ENCODE measurements around the gene NRG2.

The NRG2 gene

DNA sequence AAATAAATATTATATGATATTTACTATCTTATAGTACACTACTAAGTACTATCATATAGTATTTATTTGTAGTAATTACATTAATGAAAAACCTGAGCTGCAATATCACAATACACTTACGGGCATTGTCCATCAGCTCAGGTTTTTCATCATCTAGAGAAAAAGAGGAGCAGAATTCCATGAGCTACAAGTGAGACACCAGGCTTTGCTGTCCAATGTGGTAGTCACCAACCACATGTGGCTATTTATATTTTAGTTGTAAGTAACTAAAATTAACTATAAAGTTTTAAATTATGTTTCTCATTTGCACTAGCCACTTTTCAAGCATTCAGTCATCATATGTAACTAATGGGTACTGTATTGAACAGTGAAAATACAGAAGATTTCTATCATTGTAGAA lies 13.8 kb upstream of the NRG2 start:
- Histone ChIP-seq H2AFZ (ENCODE audit: low read depth, low read length, severe bottlenecking) (no peak overlapping the region), H3K9me3 (ENCODE audit: insufficient read depth, low read length) (no peaks in the 10 kb centered on the region), H3K27me3 (ENCODE audit: low read length) (no peaks in the 10 kb centered on the region), H3K36me3 (ENCODE audit: low read length) (no peaks in the 10 kb centered on the region), H3K79me2 (ENCODE audit: insufficient read depth, low read length) (no peaks in the 10 kb centered on the region), H4K20me1 (ENCODE audit: low read depth, low read length) (no peaks in the 10 kb centered on the region), H3K9me2 (replicated peaks; ENCODE audit: insufficient read depth, low read length) (no peaks in the 10 kb centered on the region), H3K4me2 (ENCODE audit: low read depth, low read length, poor library complexity, severe bottlenecking) (no peak overlapping the region), H3K9ac (ENCODE audit: low read length) (no peak overlapping the region), H3F3A (ENCODE audit: insufficient read depth) (no peaks in the 10 kb centered on the region), H3K27ac (ENCODE audit: low read depth, low read length) (no peak overlapping the region), H3K4me3 (ENCODE audit: insufficient read depth, low read length, poor library complexity, severe bottlenecking) (no peak overlapping the region)
- TF ChIP-seq, protein P1, sequence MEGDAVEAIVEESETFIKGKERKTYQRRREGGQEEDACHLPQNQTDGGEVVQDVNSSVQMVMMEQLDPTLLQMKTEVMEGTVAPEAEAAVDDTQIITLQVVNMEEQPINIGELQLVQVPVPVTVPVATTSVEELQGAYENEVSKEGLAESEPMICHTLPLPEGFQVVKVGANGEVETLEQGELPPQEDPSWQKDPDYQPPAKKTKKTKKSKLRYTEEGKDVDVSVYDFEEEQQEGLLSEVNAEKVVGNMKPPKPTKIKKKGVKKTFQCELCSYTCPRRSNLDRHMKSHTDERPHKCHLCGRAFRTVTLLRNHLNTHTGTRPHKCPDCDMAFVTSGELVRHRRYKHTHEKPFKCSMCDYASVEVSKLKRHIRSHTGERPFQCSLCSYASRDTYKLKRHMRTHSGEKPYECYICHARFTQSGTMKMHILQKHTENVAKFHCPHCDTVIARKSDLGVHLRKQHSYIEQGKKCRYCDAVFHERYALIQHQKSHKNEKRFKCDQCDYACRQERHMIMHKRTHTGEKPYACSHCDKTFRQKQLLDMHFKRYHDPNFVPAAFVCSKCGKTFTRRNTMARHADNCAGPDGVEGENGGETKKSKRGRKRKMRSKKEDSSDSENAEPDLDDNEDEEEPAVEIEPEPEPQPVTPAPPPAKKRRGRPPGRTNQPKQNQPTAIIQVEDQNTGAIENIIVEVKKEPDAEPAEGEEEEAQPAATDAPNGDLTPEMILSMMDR (IDR thresholded peaks at IDR 0.05; ENCODE audit: insufficient read depth, low read length, poor library complexity, severe bottlenecking) = no peak
- TF ChIP-seq EZH2phosphoT487 (conservative IDR thresholded peaks at IDR 0.05; ENCODE audit: low read length) = no peak

DNA sequence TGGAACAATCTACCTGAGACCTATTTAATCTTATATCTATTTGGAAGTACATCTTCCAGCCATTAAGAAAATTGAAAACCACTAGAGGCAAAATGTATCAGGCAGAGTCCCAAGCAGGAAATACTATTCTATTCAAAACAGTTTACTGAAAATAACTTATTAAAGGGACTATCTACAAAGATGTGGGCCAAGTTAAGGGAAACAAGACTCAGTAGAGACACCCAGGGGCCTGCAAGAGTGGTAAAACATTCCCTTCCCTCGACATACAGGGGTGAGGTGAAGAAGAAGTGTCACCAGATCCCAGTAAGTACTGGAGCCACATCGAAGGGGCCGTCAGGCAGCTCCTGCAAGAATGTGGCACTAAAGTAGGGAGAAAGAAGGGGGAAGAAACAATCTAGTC lies 12.1 kb upstream of the NRG2 start:
- Histone ChIP-seq H3K79me2 (ENCODE audit: insufficient read depth, low read length) (no peaks in the 10 kb centered on the region), H3K4me3 (ENCODE audit: insufficient read depth, low read length, poor library complexity, severe bottlenecking) (no peak overlapping the region), H3K36me3 (ENCODE audit: low read length) (no peaks in the 10 kb centered on the region), H3F3A (ENCODE audit: insufficient read depth) (no peaks in the 10 kb centered on the region), H2AFZ (ENCODE audit: low read depth, low read length, severe bottlenecking) (no peak overlapping the region), H3K27me3 (ENCODE audit: low read length) (no peaks in the 10 kb centered on the region), H3K27ac (ENCODE audit: low read depth, low read length) (no peak overlapping the region), H3K9me2 (replicated peaks; ENCODE audit: insufficient read depth, low read length) (no peaks in the 10 kb centered on the region), H3K4me2 (ENCODE audit: low read depth, low read length, poor library complexity, severe bottlenecking) (no peak overlapping the region), H3K9ac (ENCODE audit: low read length) (no peak overlapping the region), H4K20me1 (ENCODE audit: low read depth, low read length) (no peaks in the 10 kb centered on the region), H3K9me3 (ENCODE audit: insufficient read depth, low read length) (no peaks in the 10 kb centered on the region)
- TF ChIP-seq, protein P1 (IDR thresholded peaks at IDR 0.05; ENCODE audit: insufficient read depth, low read length, poor library complexity, severe bottlenecking) = no peak
- TF ChIP-seq EZH2phosphoT487 (conservative IDR thresholded peaks at IDR 0.05; ENCODE audit: low read length) = no peak

DNA sequence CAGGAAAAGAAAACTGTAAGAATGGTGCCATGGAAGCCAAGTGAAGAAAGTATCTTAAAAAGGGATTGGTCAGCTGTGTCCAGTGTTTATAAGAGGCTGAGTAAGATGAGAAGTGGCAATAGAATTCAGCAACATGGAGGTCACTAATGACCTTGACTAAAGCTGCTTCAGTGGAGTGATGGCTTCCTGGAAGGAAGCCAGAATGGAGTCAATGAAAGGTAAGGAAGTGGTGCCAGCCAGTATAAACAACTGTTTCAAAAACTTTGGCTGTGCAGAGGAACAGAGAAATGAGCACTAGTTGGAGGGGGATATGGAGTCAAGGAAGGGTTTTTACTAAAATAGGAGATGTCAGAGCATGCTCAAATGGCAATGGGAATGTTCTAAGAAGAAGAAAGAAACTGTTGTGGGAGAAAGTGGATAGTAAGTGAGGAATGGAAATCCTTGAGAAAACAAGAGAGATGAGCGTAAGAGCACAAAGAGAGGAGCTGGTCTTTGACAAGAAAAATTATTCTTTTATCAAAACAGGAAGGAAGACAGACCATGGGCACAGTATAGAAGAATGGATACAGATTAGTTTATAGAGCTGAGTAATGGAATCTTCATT lies 11.1 kb upstream of the NRG2 start:
- no peaks in the 10 kb centered on the region for H4K20me1 ChIP-seq (ENCODE audit: low read depth, low read length)
- H3K27me3 ChIP-seq (ENCODE audit: low read length) = no peaks in the 10 kb centered on the region
- no peak overlapping the region for H3K4me2 ChIP-seq (ENCODE audit: low read depth, low read length, poor library complexity, severe bottlenecking)
- no peak overlapping the region for H3K9ac ChIP-seq (ENCODE audit: low read length)
- H3K9me3 ChIP-seq (ENCODE audit: insufficient read depth, low read length) = no peaks in the 10 kb centered on the region
- no peaks in the 10 kb centered on the region for H3K36me3 ChIP-seq (ENCODE audit: low read length)
- H3K79me2 ChIP-seq (ENCODE audit: insufficient read depth, low read length) = no peaks in the 10 kb centered on the region
- H3K9me2 ChIP-seq (replicated peaks; ENCODE audit: insufficient read depth, low read length) = no peaks in the 10 kb centered on the region
- no peak overlapping the region for H3K27ac ChIP-seq (ENCODE audit: low read depth, low read length)
- no peak overlapping the region for H3K4me3 ChIP-seq (ENCODE audit: insufficient read depth, low read length, poor library complexity, severe bottlenecking)
- TF ChIP-seq, protein P1 (IDR thresholded peaks at IDR 0.05; ENCODE audit: insufficient read depth, low read length, poor library complexity, severe bottlenecking) = no peak
- TF ChIP-seq EZH2phosphoT487 (conservative IDR thresholded peaks at IDR 0.05; ENCODE audit: low read length) = no peak
- H2AFZ ChIP-seq (ENCODE audit: low read depth, low read length, severe bottlenecking) = no peak overlapping the region
- H3F3A ChIP-seq (ENCODE audit: insufficient read depth) = no peaks in the 10 kb centered on the region
